ENCODE results near the gene SORCS2. TPM values are rescaled to one million over a fixed set of nuclear protein-coding genes. Genes with fewer than 3 reads are reported as not detected.
A peak's percentile ranks its signal among the peaks of the same experiment; 100 is the strongest.

Gene SORCS2
- total and polyA plus RNA-seq, 3 donors from 2014 or later, result 2.7 to 4.6 (median 2.9) TPM

DNA sequence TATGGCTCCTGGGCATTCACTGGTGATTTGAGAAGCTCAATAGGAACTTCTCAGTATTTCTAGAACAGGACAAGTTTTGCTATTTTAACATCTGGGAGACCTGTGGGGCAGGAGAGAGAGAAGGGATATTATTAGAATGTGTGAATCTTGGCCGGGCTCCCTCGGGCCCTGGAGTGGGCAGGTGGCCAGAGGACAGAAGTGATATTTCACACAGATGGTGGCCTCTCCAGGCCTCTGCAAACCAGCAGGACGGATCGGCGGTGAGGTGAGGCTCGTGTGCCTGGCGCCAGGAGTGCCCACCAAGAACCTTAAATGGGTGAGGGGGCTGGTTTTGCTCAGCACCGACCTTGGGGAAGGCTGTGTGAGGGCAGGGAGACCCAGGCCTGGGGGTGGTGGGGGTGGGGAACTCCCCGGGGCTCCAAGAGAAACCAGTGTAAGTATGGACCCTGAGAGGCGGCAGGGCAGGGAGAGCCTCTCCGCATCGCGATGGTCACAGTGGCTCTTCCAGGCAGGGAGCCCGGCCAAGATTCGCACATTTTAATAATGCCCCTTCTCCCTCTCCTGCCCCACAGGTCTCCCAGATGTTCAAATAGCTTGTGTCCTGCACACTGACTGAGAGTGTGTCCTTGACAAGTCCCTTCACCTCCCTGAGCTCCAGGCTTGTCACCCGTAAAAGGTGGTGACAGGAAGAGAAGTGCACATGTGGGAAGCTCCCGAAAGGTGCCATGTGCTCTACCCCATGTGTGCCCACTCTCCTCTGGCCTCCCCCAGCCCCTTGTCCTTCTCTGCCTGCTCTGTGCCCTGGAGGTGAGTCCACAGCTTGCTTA is 64.9 kb downstream of the SORCS2 start:
- Histone ChIP-seq H3K36me3 (ENCODE audit: low read depth, missing control alignments) (no peaks in the 10 kb centered on the region), H3K27me3 (no peaks in the 10 kb centered on the region), H3K27ac (no peak overlapping the region), H3K4me1 (peaks cover 5% of the 10 kb centered on the region), H3K9me3 (no peaks in the 10 kb centered on the region), H3K4me3 (no peak overlapping the region)
- intact Hi-C loops (cut with DNase I; ENCODE audit: low total_unique reads), result no loop called here
- DNase-seq, result peak; percentile 72
- WGBS, 2 donors, result 55 to 58% methylated on average over 11 to 17 of the region's 17 CpGs
- TF ChIP-seq POLR2A (IDR thresholded peaks at IDR 0.05), result no peak

DNA sequence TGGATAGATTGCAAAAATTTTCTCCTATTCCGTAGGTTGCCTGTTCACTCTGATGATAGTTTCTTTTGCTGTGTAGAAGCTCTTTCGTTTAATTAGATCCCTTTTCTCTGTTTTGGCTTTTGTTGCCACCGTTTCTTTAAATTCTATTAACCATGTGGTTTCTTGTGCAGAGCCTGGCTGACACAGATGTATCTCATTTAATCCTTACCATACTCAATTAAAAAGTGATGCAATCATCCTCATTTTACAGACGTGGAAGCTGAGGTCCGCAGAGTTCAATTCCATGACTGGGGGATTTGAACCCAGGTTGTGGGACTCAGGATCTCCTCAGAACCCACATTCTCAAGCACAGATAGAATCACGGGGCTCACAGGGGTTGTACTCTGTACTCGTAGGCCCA is 66.7 kb downstream of the SORCS2 start:
- TF ChIP-seq, protein P1, sequence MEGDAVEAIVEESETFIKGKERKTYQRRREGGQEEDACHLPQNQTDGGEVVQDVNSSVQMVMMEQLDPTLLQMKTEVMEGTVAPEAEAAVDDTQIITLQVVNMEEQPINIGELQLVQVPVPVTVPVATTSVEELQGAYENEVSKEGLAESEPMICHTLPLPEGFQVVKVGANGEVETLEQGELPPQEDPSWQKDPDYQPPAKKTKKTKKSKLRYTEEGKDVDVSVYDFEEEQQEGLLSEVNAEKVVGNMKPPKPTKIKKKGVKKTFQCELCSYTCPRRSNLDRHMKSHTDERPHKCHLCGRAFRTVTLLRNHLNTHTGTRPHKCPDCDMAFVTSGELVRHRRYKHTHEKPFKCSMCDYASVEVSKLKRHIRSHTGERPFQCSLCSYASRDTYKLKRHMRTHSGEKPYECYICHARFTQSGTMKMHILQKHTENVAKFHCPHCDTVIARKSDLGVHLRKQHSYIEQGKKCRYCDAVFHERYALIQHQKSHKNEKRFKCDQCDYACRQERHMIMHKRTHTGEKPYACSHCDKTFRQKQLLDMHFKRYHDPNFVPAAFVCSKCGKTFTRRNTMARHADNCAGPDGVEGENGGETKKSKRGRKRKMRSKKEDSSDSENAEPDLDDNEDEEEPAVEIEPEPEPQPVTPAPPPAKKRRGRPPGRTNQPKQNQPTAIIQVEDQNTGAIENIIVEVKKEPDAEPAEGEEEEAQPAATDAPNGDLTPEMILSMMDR (IDR thresholded peaks at IDR 0.05), result no peak
- no peak for TF ChIP-seq POLR2A (IDR thresholded peaks at IDR 0.05)
- no peak for DNase-seq
- Histone ChIP-seq H3K36me3 (ENCODE audit: low read depth, missing control alignments) (no peaks in the 10 kb centered on the region), H3K27me3 (no peaks in the 10 kb centered on the region), H3K27ac (no peak overlapping the region), H3K9me3 (no peaks in the 10 kb centered on the region), H3K4me3 (no peak overlapping the region), H3K4me1 (peaks cover 5% of the 10 kb centered on the region)
- intact Hi-C loops (cut with DNase I; ENCODE audit: low total_unique reads), result no loop called here
- WGBS, 2 donors, result 91 to 95% methylated on average over 7 of the region's 7 CpGs

DNA sequence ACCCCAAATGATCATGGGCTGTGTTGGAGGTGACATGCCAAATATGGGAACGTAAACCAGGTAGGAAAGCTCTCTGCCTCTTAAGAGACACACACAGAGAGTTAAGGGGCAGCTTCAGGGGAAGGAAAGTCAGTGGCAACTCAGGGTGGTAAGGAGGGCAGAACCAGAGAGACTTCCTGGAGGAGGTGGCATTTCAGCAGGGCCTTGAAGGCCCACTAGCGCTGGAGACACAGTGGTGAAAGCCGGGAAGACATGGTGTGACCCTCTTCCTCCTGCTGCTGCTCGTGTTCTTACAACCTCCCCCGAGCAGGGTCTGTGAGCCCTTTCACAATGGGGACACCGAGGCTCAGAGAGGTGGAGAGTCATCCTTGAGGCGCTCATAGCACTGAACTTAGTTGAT is 68.2 kb downstream of the SORCS2 start:
- H3K9me3 ChIP-seq, result no peaks in the 10 kb centered on the region
- H3K27ac ChIP-seq, result no peak overlapping the region
- H3K4me3 ChIP-seq, result no peak overlapping the region
- peaks cover 5% of the 10 kb centered on the region for H3K4me1 ChIP-seq
- no peaks in the 10 kb centered on the region for H3K27me3 ChIP-seq
- no peaks in the 10 kb centered on the region for H3K36me3 ChIP-seq (ENCODE audit: low read depth, missing control alignments)
- DNase-seq, result no peak
- WGBS, 2 donors, result 85 to 92% methylated on average over 7 of the region's 7 CpGs
- TF ChIP-seq, protein P1 (IDR thresholded peaks at IDR 0.05), result no peak
- TF ChIP-seq POLR2A (IDR thresholded peaks at IDR 0.05), result no peak
- intact Hi-C loops (cut with DNase I; ENCODE audit: low total_unique reads), result no loop called here

DNA sequence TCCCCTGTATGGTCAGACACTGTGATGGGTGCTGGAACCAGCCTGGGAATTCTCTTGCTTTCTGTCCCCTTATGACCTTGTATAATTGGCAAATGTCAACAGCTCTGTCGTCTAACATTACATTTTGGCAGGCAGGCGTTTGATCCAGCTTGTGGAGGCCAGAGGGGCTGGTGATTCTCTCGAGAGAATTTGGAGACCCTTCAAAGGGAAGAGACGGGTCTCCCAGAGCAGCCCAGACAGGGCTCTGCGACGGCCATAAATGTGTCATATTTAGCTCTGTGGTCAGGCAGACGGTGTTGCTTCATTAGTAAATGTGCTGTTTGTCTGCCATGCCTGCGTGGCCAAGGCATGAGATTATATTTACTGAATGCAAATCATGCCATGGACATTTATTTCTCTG is 68.7 kb downstream of the SORCS2 start:
- no peaks in the 10 kb centered on the region for H3K9me3 ChIP-seq
- H3K4me1 ChIP-seq, result peaks cover 5% of the 10 kb centered on the region
- no peaks in the 10 kb centered on the region for H3K36me3 ChIP-seq (ENCODE audit: low read depth, missing control alignments)
- no peak for TF ChIP-seq POLR2A (IDR thresholded peaks at IDR 0.05)
- TF ChIP-seq, protein P1 (IDR thresholded peaks at IDR 0.05), result no peak
- H3K27ac ChIP-seq, result no peak overlapping the region
- no peak overlapping the region for H3K4me3 ChIP-seq
- no peak for DNase-seq
- intact Hi-C loops (cut with DNase I; ENCODE audit: low total_unique reads), result no loop called here
- H3K27me3 ChIP-seq, result no peaks in the 10 kb centered on the region
- WGBS, 2 donors, result 69 to 77% methylated on average over 6 to 8 of the region's 8 CpGs

- WGBS, 2 donors, result 84 to 91% methylated on average over 6 of the region's 6 CpGs
- Histone ChIP-seq H3K36me3 (ENCODE audit: low read depth, missing control alignments) (no peaks in the 10 kb centered on the region), H3K4me3 (no peak overlapping the region), H3K9me3 (no peaks in the 10 kb centered on the region), H3K4me1 (peaks cover 4% of the 10 kb centered on the region), H3K27me3 (no peaks in the 10 kb centered on the region), H3K27ac (no peak overlapping the region)
- TF ChIP-seq, protein P1 (IDR thresholded peaks at IDR 0.05), result no peak
- no peak for TF ChIP-seq POLR2A (IDR thresholded peaks at IDR 0.05)
- no peak for DNase-seq
- intact Hi-C loops (cut with DNase I; ENCODE audit: low total_unique reads), result no loop called here
Measured at GRCh38 chr4:7261536-7261935, 69.2 kb downstream of the SORCS2 start.
